Measurements from ENCODE around the gene EXOC4. TPM values are rescaled to one million over a fixed set of nuclear protein-coding genes. Genes with fewer than 3 reads are reported as not detected.

EXOC4 gene
- total and polyA plus RNA-seq, 7 experiments from 2014 or later = 44.1 to 106 (median 74.2) TPM

DNA sequence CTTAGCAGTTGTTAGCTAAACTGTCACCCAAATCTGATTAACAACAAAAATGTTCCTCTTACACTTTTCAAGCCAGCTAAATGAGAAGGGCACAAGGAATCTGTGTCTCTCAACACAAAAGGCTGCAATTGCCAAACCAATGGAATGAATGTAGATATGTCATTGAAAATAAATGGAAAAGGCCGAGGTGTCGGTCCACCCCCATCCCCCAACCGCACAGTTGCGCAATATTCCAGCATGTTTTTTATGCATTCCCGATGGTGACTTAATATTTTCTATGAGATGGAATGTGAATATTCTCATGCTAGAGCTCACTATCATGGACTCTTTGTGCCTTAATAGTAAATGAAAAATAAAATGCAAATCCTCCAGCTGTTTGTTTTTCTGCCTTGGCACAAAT is 692.6 kb downstream of the EXOC4 start:
- H3K27ac ChIP-seq (ENCODE audit: low read depth, low read length) = no peak overlapping the region
- peaks cover 0 to 2% (median 0%) of the 10 kb centered on the region in 7 donors for H3K4me1 Mint-ChIP-seq
- no peak for DNase-seq
- no peaks in the 10 kb centered on the region for H3K4me1 ChIP-seq (ENCODE audit: control insufficient read depth in 2 of 2, insufficient read depth in 2 of 2, low read length in 2 of 2)
- no peaks in the 10 kb centered on the region for H3K9me3 ChIP-seq (ENCODE audit: control insufficient read depth in 2 of 3, low read length in 3 of 3)
- H3K27ac Mint-ChIP-seq = no peak overlapping the region
- ATAC-seq = no peak
- peaks cover 0 to 5% (median 4%) of the 10 kb centered on the region in 3 experiments for H3K36me3 ChIP-seq (ENCODE audit: control insufficient read depth in 2 of 3, insufficient read depth in 3 of 3, low read length in 3 of 3)
- POLR2A ChIA-PET = no interaction called here
- H3K27me3 Mint-ChIP-seq = no peaks in the 10 kb centered on the region
- H3K4me3 Mint-ChIP-seq = no peak overlapping the region
- H3K4me3 ChIP-seq (ENCODE audit: low read length) = no peak overlapping the region
- H3K27me3 ChIP-seq (ENCODE audit: control insufficient read depth in 2 of 2, insufficient read depth in 2 of 2, low read length in 2 of 2) = no peaks in the 10 kb centered on the region
- peaks cover 0 to 61% (median 38%) of the 10 kb centered on the region in 5 donors for H3K36me3 Mint-ChIP-seq
- CTCF ChIA-PET = no interaction called here
- intact Hi-C loops (cut with micrococcal nuclease) = no loop called here
- H3K9me3 Mint-ChIP-seq = peaks cover 0 to 3% (median 0%) of the 10 kb centered on the region in 11 donors

DNA sequence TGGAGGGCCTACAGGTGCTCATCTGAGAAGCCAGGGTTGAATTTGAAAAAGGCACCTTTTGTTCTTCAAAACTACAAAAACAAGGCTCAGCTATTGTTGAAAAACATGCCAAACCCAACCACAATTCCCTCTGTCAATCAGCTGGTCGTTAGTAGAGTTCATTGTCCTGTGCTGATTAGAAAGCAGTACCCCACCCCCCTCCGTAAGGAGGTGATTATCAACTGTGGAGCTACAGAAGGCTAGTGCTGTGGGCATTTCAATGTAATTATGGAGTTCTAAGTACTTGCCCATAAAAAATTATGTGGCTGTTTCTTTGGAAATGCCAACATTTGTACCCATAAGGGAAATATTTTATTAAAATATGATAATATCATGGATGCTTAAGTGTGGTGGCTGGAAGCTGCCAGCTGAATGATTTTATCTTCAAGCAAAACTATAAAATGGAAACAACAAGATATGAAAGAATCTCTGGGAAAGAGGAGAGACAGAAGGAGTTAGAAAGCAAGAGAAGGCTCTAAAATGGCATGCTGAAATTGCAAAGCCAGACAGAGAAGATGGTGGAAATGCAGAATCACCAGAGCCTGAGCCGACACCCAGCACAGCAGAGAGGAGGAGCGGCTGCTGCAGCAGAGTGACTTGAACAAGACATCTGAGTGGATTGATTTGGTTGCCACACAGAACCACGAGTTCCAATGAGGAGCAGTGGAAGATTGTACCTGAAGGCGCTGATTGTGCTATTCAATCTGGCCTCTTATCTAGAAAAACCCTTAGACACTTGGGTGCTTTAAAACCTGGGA is 694.8 kb downstream of the EXOC4 start:
- CTCF ChIA-PET = no interaction called here
- no peak for DNase-seq
- POLR2A ChIA-PET = no interaction called here

DNA sequence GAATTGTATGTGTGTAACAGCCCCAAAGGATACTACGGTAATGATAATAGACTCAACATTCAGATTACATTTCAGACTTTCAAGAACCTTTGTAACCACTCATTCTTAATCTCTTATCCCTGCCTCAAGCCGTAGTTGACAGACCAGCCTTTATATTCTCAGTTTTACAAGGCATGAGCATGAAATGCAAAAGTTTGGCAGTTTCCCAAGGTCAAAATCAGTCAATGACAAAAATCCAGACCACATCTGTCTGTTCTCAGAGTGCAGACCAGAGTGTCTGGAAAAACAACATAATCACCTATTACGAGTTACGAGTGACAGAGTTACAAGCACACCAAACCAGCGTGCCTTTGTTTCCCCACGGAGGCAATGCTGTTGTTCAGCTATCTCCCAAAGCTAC is 695.7 kb downstream of the EXOC4 start:
- H3K27me3 ChIP-seq (ENCODE audit: control insufficient read depth in 2 of 2, insufficient read depth in 2 of 2, low read length in 2 of 2) = no peaks in the 10 kb centered on the region
- no peaks in the 10 kb centered on the region for H3K27me3 Mint-ChIP-seq
- CTCF ChIA-PET = no interaction called here

More for the DNA sequence above, 694.8 kb downstream of the EXOC4 start:
- Mint-ChIP-seq H3K4me3 (no peak overlapping the region), H3K9me3 (peaks cover 0 to 4% (median 0%) of the 10 kb centered on the region in 11 donors), H3K4me1 (peaks cover 0 to 2% (median 0%) of the 10 kb centered on the region in 7 donors), H3K27me3 (no peaks in the 10 kb centered on the region), H3K36me3 (peaks cover 2 to 67% (median 42%) of the 10 kb centered on the region in 5 donors), H3K27ac (no peak overlapping the region)
- Histone ChIP-seq H3K36me3 (ENCODE audit: control insufficient read depth in 2 of 3, insufficient read depth in 3 of 3, low read length in 3 of 3) (no peaks in the 10 kb centered on the region), H3K27ac (ENCODE audit: low read depth, low read length) (no peak overlapping the region), H3K9me3 (ENCODE audit: control insufficient read depth in 2 of 3, low read length in 3 of 3) (no peaks in the 10 kb centered on the region), H3K4me3 (ENCODE audit: low read length) (no peak overlapping the region), H3K27me3 (ENCODE audit: control insufficient read depth in 2 of 2, insufficient read depth in 2 of 2, low read length in 2 of 2) (no peaks in the 10 kb centered on the region), H3K4me1 (ENCODE audit: control insufficient read depth in 2 of 2, insufficient read depth in 2 of 2, low read length in 2 of 2) (no peaks in the 10 kb centered on the region)
- no peak for ATAC-seq
- intact Hi-C loops (cut with micrococcal nuclease) = no loop called here

DNA sequence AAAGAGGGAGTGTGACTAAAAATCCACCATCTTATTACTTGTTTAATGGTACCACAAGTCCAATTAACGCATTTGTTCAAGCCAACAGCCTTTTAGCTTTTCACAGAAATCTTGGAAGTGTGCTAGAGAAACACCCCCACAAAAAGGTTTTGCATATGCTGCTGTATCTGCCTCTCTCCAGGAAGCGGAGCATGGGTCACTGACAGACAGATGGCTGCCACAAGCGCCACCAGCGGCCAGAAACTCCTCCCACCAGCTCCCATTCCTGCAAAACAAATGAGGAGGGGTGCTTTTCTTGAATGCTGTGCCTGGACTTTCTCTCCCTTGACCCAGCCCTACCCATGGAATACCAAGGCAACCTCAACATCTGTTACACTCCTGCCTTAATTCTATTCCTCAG is 698.0 kb downstream of the EXOC4 start:
- ChIA-PET POLR2A (no interaction called here), CTCF (no interaction called here)
- peaks cover 0 to 2% (median 0%) of the 10 kb centered on the region in 7 donors for H3K4me1 Mint-ChIP-seq
- Histone ChIP-seq H3K9me3 (ENCODE audit: control insufficient read depth in 2 of 3, low read length in 3 of 3) (no peaks in the 10 kb centered on the region), H3K27ac (ENCODE audit: low read depth, low read length) (no peak overlapping the region), H3K4me3 (ENCODE audit: low read length) (no peak overlapping the region), H3K27me3 (ENCODE audit: control insufficient read depth in 2 of 2, insufficient read depth in 2 of 2, low read length in 2 of 2) (no peaks in the 10 kb centered on the region), H3K36me3 (ENCODE audit: control insufficient read depth in 2 of 3, insufficient read depth in 3 of 3, low read length in 3 of 3) (no peaks in the 10 kb centered on the region), H3K4me1 (ENCODE audit: control insufficient read depth in 2 of 2, insufficient read depth in 2 of 2, low read length in 2 of 2) (no peaks in the 10 kb centered on the region)
- ATAC-seq (no peak), DNase-seq (no peak)
- intact Hi-C loops (cut with micrococcal nuclease) = no loop called here
- peaks cover 0 to 6% (median 0%) of the 10 kb centered on the region in 11 donors for H3K9me3 Mint-ChIP-seq
- no peak overlapping the region for H3K4me3 Mint-ChIP-seq
- peaks cover 3 to 74% (median 59%) of the 10 kb centered on the region in 5 donors for H3K36me3 Mint-ChIP-seq
- no peaks in the 10 kb centered on the region for H3K27me3 Mint-ChIP-seq
- H3K27ac Mint-ChIP-seq = no peak overlapping the region

More for the DNA sequence above, 695.7 kb downstream of the EXOC4 start:
- no peak overlapping the region for H3K4me3 ChIP-seq (ENCODE audit: low read length)
- no peaks in the 10 kb centered on the region for H3K36me3 ChIP-seq (ENCODE audit: control insufficient read depth in 2 of 3, insufficient read depth in 3 of 3, low read length in 3 of 3)
- no peak overlapping the region for H3K27ac ChIP-seq (ENCODE audit: low read depth, low read length)
- no peak for DNase-seq
- no peak for ATAC-seq
- POLR2A ChIA-PET = no interaction called here
- no peaks in the 10 kb centered on the region for H3K9me3 ChIP-seq (ENCODE audit: control insufficient read depth in 2 of 3, low read length in 3 of 3)
- intact Hi-C loops (cut with micrococcal nuclease) = no loop called here
- Mint-ChIP-seq H3K36me3 (peaks cover 2 to 72% (median 49%) of the 10 kb centered on the region in 5 donors), H3K4me3 (no peak overlapping the region), H3K9me3 (peaks cover 0 to 5% (median 0%) of the 10 kb centered on the region in 11 donors), H3K4me1 (peaks cover 0 to 2% (median 0%) of the 10 kb centered on the region in 7 donors), H3K27ac (no peak overlapping the region)
- H3K4me1 ChIP-seq (ENCODE audit: control insufficient read depth in 2 of 2, insufficient read depth in 2 of 2, low read length in 2 of 2) = no peaks in the 10 kb centered on the region

DNA sequence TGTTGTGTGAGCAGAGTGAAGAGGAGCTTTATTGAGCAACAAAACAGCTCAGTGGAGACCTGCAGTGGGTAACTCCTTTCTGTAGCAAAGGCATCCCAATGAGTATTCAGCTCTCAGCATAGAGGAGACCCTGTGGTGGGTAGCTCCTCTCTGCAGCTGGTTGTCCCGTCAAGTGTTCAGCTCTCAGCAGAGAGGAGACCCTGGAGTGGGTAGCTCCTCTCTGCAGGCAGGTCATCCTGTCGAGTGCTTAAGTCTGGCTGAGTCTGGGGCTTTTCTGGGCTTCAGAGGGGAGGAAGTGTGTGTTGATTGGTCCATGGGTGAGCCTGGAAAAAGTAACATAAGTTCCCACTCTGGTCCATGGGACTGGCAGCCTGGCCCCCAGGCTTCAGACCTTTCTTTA is 702.3 kb downstream of the EXOC4 start:
- ChIA-PET POLR2A (no interaction called here), CTCF (no interaction called here)
- Mint-ChIP-seq H3K4me1 (peaks cover 0 to 8% (median 4%) of the 10 kb centered on the region in 7 donors), H3K27ac (no peak overlapping the region), H3K27me3 (no peaks in the 10 kb centered on the region), H3K36me3 (peaks cover 3 to 54% (median 43%) of the 10 kb centered on the region in 5 donors), H3K4me3 (no peak overlapping the region), H3K9me3 (peaks cover 0 to 7% (median 0%) of the 10 kb centered on the region in 11 donors)
- Histone ChIP-seq H3K4me1 (ENCODE audit: control insufficient read depth in 2 of 2, insufficient read depth in 2 of 2, low read length in 2 of 2) (no peaks in the 10 kb centered on the region), H3K9me3 (ENCODE audit: control insufficient read depth in 2 of 3, low read length in 3 of 3) (no peaks in the 10 kb centered on the region), H3K27me3 (ENCODE audit: control insufficient read depth in 2 of 2, insufficient read depth in 2 of 2, low read length in 2 of 2) (no peaks in the 10 kb centered on the region), H3K27ac (ENCODE audit: low read depth, low read length) (no peak overlapping the region), H3K36me3 (ENCODE audit: control insufficient read depth in 2 of 3, insufficient read depth in 3 of 3, low read length in 3 of 3) (no peaks in the 10 kb centered on the region), H3K4me3 (ENCODE audit: low read length) (no peak overlapping the region)
- ATAC-seq (no peak), DNase-seq (no peak)
- intact Hi-C loops (cut with micrococcal nuclease) = no loop called here

DNA sequence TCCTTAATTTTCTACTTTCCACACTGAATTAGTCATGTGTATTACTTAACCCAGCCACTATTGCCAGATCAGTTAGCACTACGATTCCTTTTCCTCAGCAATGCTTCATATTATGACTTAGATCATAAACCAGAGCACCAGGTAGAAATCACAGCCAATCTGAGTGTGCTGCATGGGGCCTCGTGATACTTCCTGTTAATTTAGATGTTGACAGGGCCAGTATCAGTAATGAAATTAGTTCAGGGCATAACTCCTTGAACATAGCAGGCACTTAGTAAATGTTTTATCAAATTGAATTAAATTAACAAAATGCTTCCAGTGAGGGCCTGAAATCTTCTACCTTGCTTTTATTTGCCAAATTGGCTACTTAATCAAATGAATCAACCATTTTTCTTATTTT is 705.0 kb downstream of the EXOC4 start:
- ATAC-seq (no peak), DNase-seq (no peak)
- Histone ChIP-seq H3K4me1 (ENCODE audit: control insufficient read depth in 2 of 2, insufficient read depth in 2 of 2, low read length in 2 of 2) (no peaks in the 10 kb centered on the region), H3K4me3 (ENCODE audit: low read length) (no peak overlapping the region), H3K9me3 (ENCODE audit: control insufficient read depth in 2 of 3, low read length in 3 of 3) (no peaks in the 10 kb centered on the region), H3K27ac (ENCODE audit: low read depth, low read length) (no peak overlapping the region), H3K27me3 (ENCODE audit: control insufficient read depth in 2 of 2, insufficient read depth in 2 of 2, low read length in 2 of 2) (no peaks in the 10 kb centered on the region), H3K36me3 (ENCODE audit: control insufficient read depth in 2 of 3, insufficient read depth in 3 of 3, low read length in 3 of 3) (no peaks in the 10 kb centered on the region)
- Mint-ChIP-seq H3K36me3 (peaks cover 1 to 59% (median 41%) of the 10 kb centered on the region in 5 donors), H3K4me1 (peaks cover 0 to 13% (median 4%) of the 10 kb centered on the region in 7 donors), H3K27ac (no peak overlapping the region), H3K9me3 (peaks cover 0 to 19% (median 2%) of the 10 kb centered on the region in 11 donors), H3K27me3 (no peaks in the 10 kb centered on the region), H3K4me3 (no peak overlapping the region)
- intact Hi-C loops (cut with micrococcal nuclease) = no loop called here
- ChIA-PET POLR2A (no interaction called here), CTCF (no interaction called here)

DNA sequence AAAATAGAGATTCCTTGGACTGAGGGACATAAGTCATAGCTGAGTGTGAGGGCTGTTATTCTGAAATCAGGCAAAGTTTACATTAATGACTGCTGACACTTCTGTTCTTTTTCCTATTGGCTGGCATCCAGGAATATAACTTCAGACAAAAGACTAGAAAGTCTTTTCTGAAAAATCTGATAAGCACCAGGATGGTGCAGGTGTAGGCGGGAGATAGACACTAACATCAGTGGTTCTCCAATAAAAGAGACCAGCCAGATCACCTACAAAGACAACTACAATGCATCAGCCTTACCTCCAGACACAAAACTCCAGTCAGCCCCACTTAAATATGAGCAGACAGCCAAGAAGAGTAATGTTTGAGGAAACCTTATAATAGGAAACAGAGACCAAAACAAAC is 705.9 kb downstream of the EXOC4 start:
- CTCF ChIA-PET = no interaction called here
- H3K36me3 ChIP-seq (ENCODE audit: control insufficient read depth in 2 of 3, insufficient read depth in 3 of 3, low read length in 3 of 3) = no peaks in the 10 kb centered on the region
- intact Hi-C loops (cut with micrococcal nuclease) = no loop called here
- no peaks in the 10 kb centered on the region for H3K27me3 Mint-ChIP-seq
- H3K4me3 Mint-ChIP-seq = no peak overlapping the region
- no peaks in the 10 kb centered on the region for H3K9me3 ChIP-seq (ENCODE audit: control insufficient read depth in 2 of 3, low read length in 3 of 3)
- H3K27ac ChIP-seq (ENCODE audit: low read depth, low read length) = no peak overlapping the region
- ATAC-seq (no peak), DNase-seq (no peak)
- H3K4me1 ChIP-seq (ENCODE audit: control insufficient read depth in 2 of 2, insufficient read depth in 2 of 2, low read length in 2 of 2) = no peaks in the 10 kb centered on the region
- H3K4me3 ChIP-seq (ENCODE audit: low read length) = no peak overlapping the region
- peaks cover 0 to 13% (median 4%) of the 10 kb centered on the region in 7 donors for H3K4me1 Mint-ChIP-seq
- H3K36me3 Mint-ChIP-seq = peaks cover 1 to 60% (median 45%) of the 10 kb centered on the region in 5 donors
- peaks cover 0 to 28% (median 6%) of the 10 kb centered on the region in 11 donors for H3K9me3 Mint-ChIP-seq
- H3K27me3 ChIP-seq (ENCODE audit: control insufficient read depth in 2 of 2, insufficient read depth in 2 of 2, low read length in 2 of 2) = no peaks in the 10 kb centered on the region
- POLR2A ChIA-PET = no interaction called here
- H3K27ac Mint-ChIP-seq = no peak overlapping the region

Data from naive thymus-derived CD4-positive, alpha-beta T cell (primary cell).